DMS153 treated with DMSO at 0.1 percent for 48 hours (cell line): ENCODE data around the gene GIPC3.
A peak's percentile ranks its signal among the peaks of the same experiment; 100 is the strongest.
"Not testable (repeated sequence)": the region's sequence is repeated elsewhere in the genome, so short reads cannot be mapped to it uniquely, and the experiment has no call there.

Experiments
- DNase-seq: peaks from one replicate; lab custom pipeline; 2025; ENCODE audit not compliant: unreplicated experiment; lab: John Stamatoyannopoulos, UW

The GIPC3 gene

DNA sequence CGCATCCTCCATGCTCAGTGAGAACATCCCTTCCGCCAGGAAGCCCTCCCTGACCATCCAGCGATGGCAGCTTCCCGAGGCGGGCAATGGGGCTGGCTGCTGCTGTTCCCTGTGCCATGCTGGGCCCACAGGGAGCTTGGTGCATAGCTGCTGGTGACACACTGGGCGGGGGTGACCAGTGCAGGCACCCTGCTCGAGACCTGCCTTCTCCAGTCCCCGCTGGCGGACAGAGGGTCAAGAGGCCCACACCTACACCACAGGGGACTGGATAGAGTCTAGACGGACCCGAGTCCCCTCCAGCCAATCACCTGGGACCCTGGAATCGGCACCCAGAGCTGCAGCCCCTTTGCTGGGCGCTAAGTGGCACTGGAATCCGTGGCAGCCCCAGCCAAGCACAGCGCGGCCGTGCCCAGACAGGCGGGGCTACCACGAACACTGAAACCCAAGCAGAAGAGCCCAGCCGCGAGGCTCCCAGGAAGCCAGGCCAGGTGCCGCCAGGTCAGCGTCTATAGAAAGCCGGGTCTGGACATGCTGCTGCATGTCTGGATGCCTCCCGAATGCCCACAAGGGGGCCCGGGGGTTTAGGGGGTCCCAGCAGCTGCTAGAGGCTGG, 30.4 kb downstream of the GIPC3 start:
- DNase-seq = no peak

- DNase-seq = no peak
Observed at GRCh38 chr19:3617463-3617862, 32.2 kb downstream of the GIPC3 start.

DNA sequence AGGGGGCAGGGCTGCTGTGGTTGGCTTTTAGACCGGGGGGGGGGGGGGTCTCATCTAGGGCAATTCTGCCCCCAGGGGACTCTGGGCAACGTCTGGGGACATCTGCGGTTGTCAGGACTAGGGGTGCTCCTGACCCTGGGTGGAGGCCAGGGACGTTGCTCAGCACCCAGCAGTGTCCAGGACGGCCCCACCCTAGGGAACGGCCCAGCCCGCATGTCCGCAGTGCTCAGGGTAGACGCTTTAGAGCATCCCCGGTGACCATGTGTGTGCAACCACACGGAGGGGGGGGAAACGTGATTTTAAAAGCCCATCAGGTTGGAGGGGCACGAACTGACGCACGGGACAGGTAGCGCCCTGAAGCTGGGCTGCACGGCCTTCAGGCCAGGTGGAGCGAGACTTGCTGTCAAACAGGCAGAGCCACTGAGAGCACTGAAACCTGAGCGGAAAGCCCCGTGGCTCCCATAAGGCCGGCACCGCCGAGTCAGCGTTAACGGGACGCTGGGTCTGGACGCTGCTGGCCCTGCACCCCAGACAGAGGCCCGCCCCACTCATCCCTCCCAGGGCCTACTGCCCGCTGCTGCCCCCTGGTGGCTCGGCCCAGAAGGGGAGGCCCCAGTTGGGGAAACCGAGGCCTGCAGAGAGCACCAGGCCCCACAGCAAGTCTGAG, 33.0 kb downstream of the GIPC3 start:
- no peak for DNase-seq

GRCh38 chr19:3618811-3619630, 33.7 kb downstream of the GIPC3 start:
- no peak for DNase-seq

DNA sequence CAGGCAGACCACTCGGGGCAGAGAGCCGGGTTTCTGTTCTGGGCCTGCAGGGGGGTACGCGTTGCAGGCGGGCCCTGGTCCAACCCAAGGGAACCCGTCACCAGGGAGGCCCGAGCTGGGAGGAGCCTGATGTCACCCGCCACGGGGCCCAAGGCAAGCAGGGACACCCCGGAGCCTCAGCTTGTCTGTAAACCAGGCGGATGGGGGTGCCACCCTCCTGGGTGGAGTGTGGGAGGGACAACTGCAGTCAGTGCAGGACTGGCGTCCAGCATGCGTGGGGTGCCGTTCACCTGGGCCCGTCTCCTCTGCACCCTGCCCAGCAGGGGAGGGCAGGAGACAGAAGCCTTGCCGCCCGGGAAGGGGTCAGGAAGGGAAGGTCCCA, 34.3 kb downstream of the GIPC3 start:
- no peak for DNase-seq

DNA sequence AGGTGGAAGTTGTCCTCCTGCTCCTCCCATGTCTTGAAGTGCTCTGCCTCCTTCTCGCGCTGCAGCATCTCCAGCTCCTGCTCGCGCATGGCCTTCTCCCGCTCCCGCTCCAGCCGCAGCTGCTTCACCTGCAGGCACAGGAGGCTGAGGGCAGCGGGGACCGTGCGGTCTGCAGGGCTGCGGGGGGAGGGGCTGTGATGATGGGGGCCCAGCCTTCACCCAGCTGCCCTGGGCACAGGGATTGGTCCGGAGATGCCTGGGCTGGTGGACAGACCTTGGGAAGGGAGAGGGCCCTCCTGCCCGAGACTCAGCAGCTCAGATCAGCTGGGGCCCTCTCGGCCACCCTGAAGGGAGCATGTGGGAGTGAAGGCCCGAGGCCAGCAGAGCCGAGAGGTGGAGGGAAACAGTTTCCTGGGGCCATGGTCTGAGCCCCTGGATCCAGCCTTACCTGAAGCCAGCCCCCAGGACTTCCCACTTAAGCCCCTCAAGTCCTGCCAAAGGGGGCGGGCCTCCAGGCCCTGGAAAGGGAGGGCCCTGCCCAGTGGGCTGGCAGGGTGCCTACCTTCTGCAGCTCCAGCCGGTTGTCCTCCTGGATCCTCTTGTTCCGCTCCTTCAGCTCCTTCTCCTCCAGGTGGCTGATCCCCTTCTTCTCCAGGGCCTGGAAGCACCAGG, 35.0 kb downstream of the GIPC3 start:
- no peak for DNase-seq

DNA sequence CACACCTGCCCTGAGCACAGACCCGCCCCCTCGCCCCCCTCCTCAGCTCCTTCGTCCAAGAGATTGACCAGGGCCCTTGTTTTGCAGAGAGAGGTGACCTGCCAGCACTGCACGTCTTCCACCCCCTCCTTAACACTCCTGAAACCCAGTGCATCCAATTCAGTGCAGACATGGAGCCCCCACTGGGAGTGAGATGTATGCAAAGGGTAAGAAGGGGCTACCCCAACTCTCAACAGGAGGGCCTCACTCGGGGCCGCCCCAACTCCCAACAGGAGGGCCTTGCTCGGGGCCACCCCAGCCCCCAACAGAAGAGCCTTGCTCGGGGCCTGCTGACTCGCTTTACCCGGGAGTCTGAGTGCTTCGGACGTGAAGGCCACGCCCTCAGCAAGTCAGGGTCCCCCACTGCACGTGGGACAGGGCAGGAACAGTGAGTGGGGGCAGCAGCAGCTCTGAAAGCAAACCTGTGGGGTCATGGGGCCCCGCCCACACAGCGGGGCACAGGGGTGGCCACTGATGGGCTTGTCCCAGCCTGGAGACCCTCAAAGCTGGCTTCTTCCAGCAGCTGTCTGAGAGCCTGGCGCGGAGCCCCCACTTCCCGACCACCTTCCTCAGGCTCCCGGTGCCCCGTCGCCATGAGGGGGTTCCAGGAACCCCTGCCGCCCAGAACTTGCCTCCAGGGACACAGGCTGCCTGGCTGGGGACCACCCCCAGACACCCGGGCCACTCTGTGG, 35.7 kb downstream of the GIPC3 start:
- no peak for DNase-seq

- DNase-seq = no peak
Observed at GRCh38 chr19:3621689-3622088, 36.4 kb downstream of the GIPC3 start.

GRCh38 chr19:3622224-3622623, 36.9 kb downstream of the GIPC3 start:
- no peak for DNase-seq

DNA sequence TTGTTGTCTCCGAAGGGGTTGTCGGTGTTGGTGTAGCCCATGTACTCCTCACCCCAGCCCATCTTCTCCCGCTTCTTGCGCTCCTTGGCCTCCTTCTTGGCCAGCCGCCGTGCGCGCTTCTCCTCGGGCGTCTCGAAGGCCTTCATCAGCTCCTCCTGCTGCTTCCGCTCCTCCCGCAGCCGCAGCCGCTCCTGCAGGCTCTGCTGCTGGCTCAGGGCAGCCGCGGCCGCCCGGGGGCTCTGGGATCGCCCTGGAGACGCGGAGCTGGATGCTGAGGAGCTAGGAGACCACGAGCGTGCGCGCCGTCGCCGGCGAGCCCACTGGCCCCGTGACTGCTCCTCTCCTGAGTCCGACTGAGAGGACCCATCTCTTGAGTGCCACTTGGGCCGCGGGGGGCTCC, 38.4 kb downstream of the GIPC3 start:
- DNase-seq = no peak

DNA sequence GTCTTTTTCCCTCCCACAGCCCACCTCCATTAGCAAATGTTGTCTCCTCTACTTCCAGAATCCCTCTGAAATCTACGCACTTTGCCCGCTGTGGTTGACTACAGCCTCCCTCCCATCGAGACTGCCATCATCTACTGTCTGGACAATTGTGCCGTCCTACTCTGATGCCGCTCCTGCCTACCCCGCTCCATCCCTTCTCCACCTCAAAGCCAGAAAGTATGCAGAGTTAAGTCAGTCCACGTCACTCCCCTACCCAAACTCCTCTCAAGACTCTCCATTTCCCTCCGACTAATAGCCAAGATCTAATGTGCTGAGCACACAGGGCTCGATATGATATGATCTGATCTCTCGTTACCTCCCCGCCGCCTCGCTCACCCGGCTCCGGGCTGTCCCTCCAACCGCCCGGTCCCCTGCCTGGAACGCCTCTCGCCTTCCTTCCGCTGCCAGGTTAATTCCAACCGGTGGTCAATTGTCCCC, 40.8 kb downstream of the GIPC3 start:
- no peak for DNase-seq

DNA sequence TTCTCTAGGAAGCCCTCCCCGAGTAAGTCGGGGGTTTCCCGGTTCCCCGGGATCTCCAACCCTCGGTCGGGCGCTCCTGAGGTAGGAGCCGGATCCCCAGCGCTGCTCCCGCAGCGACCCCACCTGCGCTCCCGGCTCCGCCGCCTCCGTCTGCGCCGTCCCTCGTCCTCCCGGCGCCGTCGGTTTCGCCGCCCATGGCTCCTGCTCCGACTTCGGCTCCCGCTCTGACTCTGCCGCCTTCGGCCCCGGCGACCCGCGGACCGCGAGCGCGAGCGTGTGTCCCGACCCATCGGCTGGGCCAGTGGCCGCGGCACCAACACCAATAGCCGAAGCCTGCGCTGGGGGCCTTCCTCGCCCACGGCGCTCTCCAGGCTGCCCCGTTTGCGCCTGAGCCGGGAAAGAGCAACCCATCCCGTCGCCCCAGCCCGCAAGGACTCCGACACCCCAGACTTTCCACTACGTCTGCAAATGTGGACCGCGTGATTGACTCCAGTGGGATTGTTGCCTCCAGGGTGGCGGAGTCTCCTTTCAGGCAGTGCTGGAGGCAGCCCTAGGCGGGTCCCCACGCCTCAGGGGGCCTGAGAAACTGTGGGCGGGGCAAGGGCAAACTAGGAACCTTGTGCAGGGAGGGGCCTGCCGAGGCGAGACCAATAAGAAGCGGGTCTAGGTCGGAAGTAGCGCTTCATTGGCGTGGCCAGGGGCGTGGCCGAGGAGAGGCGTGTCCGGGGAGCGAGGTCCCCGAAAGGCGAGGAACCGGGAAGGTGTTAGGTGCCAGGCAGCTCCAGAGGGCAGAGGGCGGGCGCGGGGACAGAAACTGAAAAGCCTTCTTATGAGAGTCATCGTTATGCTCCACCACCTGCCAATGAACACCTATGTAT, 41.4 kb downstream of the GIPC3 start, which contains the start of gene CACTIN:
Gene CACTIN, minus strand, starts transcription at position 318 of the 878 bp plus-strand sequence. Its CDS starts 28 bp downstream, at position 290.
- DNase-seq = peak; percentile 92

GRCh38 chr19:3627351-3627723, 42.1 kb downstream of the GIPC3 start:
- DNase-seq = no peak

- not testable (repeated sequence) for DNase-seq
Observed at GRCh38 chr19:3628766-3629165, 43.5 kb downstream of the GIPC3 start.

- no peak for DNase-seq
Observed at GRCh38 chr19:3631053-3631861, 46.0 kb downstream of the GIPC3 start.

- no peak for DNase-seq
Observed at GRCh38 chr19:3632098-3632497, 46.8 kb downstream of the GIPC3 start.

DNA sequence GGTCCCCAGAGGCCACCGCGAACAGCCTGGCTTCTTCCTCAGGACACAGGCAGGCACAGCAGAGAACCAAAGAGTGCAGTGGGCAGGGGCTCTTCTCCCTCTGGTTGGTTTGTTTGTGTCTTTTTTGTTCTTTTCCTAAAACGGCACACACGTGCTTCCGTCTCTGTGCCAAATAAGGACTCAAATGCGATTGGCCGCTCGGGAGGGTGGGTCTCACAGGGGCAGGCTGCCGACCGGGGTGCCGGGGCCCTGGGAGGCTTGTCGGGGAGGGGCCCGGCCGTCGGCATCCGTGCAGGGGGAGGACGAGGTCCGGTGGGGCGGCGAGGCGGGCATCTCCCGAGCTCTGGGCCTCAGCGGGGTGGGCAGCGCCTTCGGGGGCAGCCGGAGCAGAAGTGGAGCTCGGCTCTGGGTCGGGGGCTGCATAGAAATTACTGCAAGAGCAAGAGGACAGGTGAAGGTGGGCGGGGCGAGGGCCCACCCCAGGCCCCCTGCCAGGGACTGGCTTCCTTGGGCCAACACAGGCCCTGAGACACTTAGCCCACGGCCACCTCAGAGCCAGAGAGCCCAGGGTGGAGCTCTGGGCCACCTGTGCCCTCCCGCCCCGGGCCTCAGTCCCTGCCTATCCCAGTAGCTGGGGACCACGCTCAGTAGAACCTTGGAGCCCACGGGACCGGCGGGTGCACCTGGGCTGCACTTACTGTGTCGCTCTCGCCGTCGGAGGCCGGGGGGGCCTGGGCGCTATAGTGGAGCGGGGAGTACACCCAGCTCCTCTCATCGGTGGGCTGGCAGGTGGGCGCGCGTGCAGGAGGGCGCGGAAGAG, 47.7 kb downstream of the GIPC3 start:
- no peak for DNase-seq

DNA sequence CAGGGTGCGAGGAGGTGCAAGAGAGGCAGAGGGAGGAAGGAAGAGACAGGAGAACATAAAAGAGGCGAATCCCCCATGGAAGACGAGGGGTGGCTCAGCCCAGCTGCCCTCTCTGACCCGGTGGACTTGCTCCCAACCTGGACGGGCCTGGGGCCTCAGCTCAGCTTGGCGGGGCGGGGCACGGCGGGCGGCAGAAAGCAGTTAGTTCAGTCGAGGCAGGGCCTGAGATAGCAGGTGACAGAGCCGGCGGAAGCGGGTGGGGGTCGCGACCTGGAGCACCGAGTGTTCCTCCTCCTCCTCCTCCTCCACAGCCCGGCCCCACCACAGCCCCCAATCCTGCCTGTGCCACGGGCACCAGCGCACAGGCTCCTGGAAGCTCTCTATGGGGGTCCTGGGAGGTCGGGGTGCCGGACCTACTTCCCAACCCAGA, 48.3 kb downstream of the GIPC3 start:
- DNase-seq = no peak
